ENCODE results near the gene SIL1. TPM values are rescaled to one million over a fixed set of nuclear protein-coding genes. Genes with fewer than 3 reads are reported as not detected.

SIL1 gene
- polyA plus RNA-seq, 1 donor (not counting 4 experiments of a cell fraction or from before 2014, with no cell fraction given): 45.4 TPM

- peak; percentile 60 for FAIRE-seq
- H3K9me1 ChIP-seq (ENCODE audit: control insufficient read depth, extremely low read depth, insufficient read depth, low read length): peaks cover 7% of the 10 kb centered on the region
- H3K27ac ChIP-seq (ENCODE audit: control insufficient read depth, insufficient read depth, low read length): no peak overlapping the region
- no peaks in the 10 kb centered on the region for H4K20me1 ChIP-seq (ENCODE audit: control insufficient read depth, extremely low read depth, insufficient read depth, low read length)
- no peak overlapping the region for H2AFZ ChIP-seq (ENCODE audit: control insufficient read depth, low read length)
- DNase-seq (ENCODE audit: low read depth, low spot score): no peak
- no peaks in the 10 kb centered on the region for H3K9me3 ChIP-seq (ENCODE audit: control insufficient read depth, low read depth, low read length)
- dilution Hi-C loops (cut with MboI; ENCODE audit: extremely low pct_ligation_motif_present, low sequenced_read_pairs): no loop called here
- peaks cover 24 to 26% of the 10 kb centered on the region in 2 experiments for H3K36me3 ChIP-seq (ENCODE audit: control insufficient read depth in 2 of 2, extremely low read depth in 1 of 2, insufficient read depth in 2 of 2, low read length in 2 of 2)
- H3K27me3 ChIP-seq (ENCODE audit: control insufficient read depth, extremely low read depth, insufficient read depth, low read length): no peaks in the 10 kb centered on the region
- H3K4me1 ChIP-seq (ENCODE audit: control insufficient read depth, extremely low read depth, insufficient read depth, low read length): peaks cover 18% of the 10 kb centered on the region
- H3K79me2 ChIP-seq (ENCODE audit: control insufficient read depth, insufficient read depth, low read length): peaks cover 2% of the 10 kb centered on the region
- no peak overlapping the region for H3K4me3 ChIP-seq (ENCODE audit: control insufficient read depth in 2 of 3, extremely low read depth in 1 of 3, insufficient read depth in 2 of 3, low read depth in 1 of 3, low read length in 3 of 3)
- H3K9ac ChIP-seq (ENCODE audit: control insufficient read depth, extremely low read depth, insufficient read depth, low read length): no peak overlapping the region
- no peak overlapping the region for H3K4me2 ChIP-seq (ENCODE audit: control insufficient read depth, extremely low read depth, insufficient read depth, low read depth, low read length)
- TF ChIP-seq EZH2 (IDR thresholded peaks at IDR 0.05; ENCODE audit: low read length) (no peak), CTCF (optimal IDR thresholded peaks at IDR 0.05 in 1 of 3, IDR thresholded peaks at IDR 0.05 in 1 of 3, conservative IDR thresholded peaks at IDR 0.05 in 1 of 3; ENCODE audit: extremely low read depth in 1 of 3, insufficient read depth in 2 of 3, low read length in 3 of 3) (no peak)
These were observed 292.6 kb downstream of the SIL1 start for GRCh38 chr5:138905541-138905940.

- DNase-seq (ENCODE audit: low read depth, low spot score): no peak
- Histone ChIP-seq H3K9me3 (ENCODE audit: control insufficient read depth, low read depth, low read length) (no peaks in the 10 kb centered on the region), H3K27me3 (ENCODE audit: control insufficient read depth, extremely low read depth, insufficient read depth, low read length) (no peaks in the 10 kb centered on the region), H3K4me2 (ENCODE audit: control insufficient read depth, extremely low read depth, insufficient read depth, low read depth, low read length) (no peak overlapping the region), H3K4me1 (ENCODE audit: control insufficient read depth, extremely low read depth, insufficient read depth, low read length) (peaks cover 29% of the 10 kb centered on the region), H3K9me1 (ENCODE audit: control insufficient read depth, extremely low read depth, insufficient read depth, low read length) (peaks cover 3% of the 10 kb centered on the region), H3K36me3 (ENCODE audit: control insufficient read depth in 2 of 2, extremely low read depth in 1 of 2, insufficient read depth in 2 of 2, low read length in 2 of 2) (peaks cover 21 to 24% of the 10 kb centered on the region in 2 experiments), H3K4me3 (ENCODE audit: control insufficient read depth in 2 of 3, extremely low read depth in 1 of 3, insufficient read depth in 2 of 3, low read depth in 1 of 3, low read length in 3 of 3) (no peak overlapping the region), H2AFZ (ENCODE audit: control insufficient read depth, low read length) (no peak overlapping the region), H3K9ac (ENCODE audit: control insufficient read depth, extremely low read depth, insufficient read depth, low read length) (no peak overlapping the region), H4K20me1 (ENCODE audit: control insufficient read depth, extremely low read depth, insufficient read depth, low read length) (no peaks in the 10 kb centered on the region), H3K27ac (ENCODE audit: control insufficient read depth, insufficient read depth, low read length) (no peak overlapping the region), H3K79me2 (ENCODE audit: control insufficient read depth, insufficient read depth, low read length) (no peaks in the 10 kb centered on the region)
- TF ChIP-seq CTCF (optimal IDR thresholded peaks at IDR 0.05 in 1 of 3, IDR thresholded peaks at IDR 0.05 in 1 of 3, conservative IDR thresholded peaks at IDR 0.05 in 1 of 3; ENCODE audit: extremely low read depth in 1 of 3, insufficient read depth in 2 of 3, low read length in 3 of 3): no peak
- TF ChIP-seq EZH2 (IDR thresholded peaks at IDR 0.05; ENCODE audit: low read length): no peak
- dilution Hi-C loops (cut with MboI; ENCODE audit: extremely low pct_ligation_motif_present, low sequenced_read_pairs): no loop called here
- peak; percentile 52 for FAIRE-seq
These were observed 294.9 kb downstream of the SIL1 start for GRCh38 chr5:138903130-138903775.
